GM12878 (cell line): Measurements from ENCODE around the gene CNTN4.

Experiments used
- ATF2 ChIP-seq: IDR thresholded peaks from 2 replicates; pipeline ENCODE4 v1.6.1; 2012; ENCODE audit warnings: low read length, inconsistent platforms
- CEBPB ChIP-seq, 2 experiments: fragments of 150-350 bp in 1 of 2; IDR thresholded peaks; 2 replicates each; pipeline ENCODE4 v1.6.1; 2012 to 2014; ENCODE audit warnings: low read depth in 2 of 2, low read length in 2 of 2, borderline replicate concordance in 1 of 2, inconsistent platforms in 1 of 2
- MYC ChIP-seq: IDR thresholded peaks from 2 replicates; pipeline ENCODE4 v1.6.1; 2011; ENCODE audit warnings: mild to moderate bottlenecking, low read length, moderate library complexity, inconsistent platforms; ENCODE audit not compliant: insufficient read depth, insufficient replicate concordance, insufficient read length, severe bottlenecking
- POLR2A ChIP-seq: IDR thresholded peaks from 2 replicates; pipeline ENCODE4 v1.6.1; 2011; ENCODE audit warnings: low read depth, mild to moderate bottlenecking, low read length
- POLR2AphosphoS5 ChIP-seq: IDR thresholded peaks from 2 replicates; pipeline ENCODE4 v1.6.1; 2011; ENCODE audit warnings: mild to moderate bottlenecking, low read length, inconsistent platforms
- RAD51 ChIP-seq: fragments of 450-650 bp; IDR thresholded peaks from 2 replicates; pipeline ENCODE4 v1.6.1; 2016; ENCODE audit warnings: moderate library complexity, mild to moderate bottlenecking, inconsistent platforms

GRCh38 chr3:3069723-3070122 is 971.1 kb downstream of the CNTN4 start:
- TF ChIP-seq RAD51: no peak
- no peak for TF ChIP-seq POLR2AphosphoS5
- no peak for TF ChIP-seq CEBPB (IDR thresholded peaks at IDR 0.05; ENCODE audit: borderline replicate concordance in 1 of 2, low read depth in 2 of 2, low read length in 2 of 2)
- no peak for TF ChIP-seq ATF2
- TF ChIP-seq POLR2A: no peak
- TF ChIP-seq MYC: no peak
